Superior temporal gyrus (tissue), 1 donor: ENCODE results near the gene IGF2BP2.

Source experiments
- DNase-seq: peaks from one replicate; pipeline ENCODE4 v3.0.0-alpha.2; 2016; ENCODE audit errors: extremely low spot score

The IGF2BP2 gene

GRCh38 chr3:185837414-185837813 lies 12.6 kb upstream of the IGF2BP2 start:
- DNase-seq: no peak

DNA sequence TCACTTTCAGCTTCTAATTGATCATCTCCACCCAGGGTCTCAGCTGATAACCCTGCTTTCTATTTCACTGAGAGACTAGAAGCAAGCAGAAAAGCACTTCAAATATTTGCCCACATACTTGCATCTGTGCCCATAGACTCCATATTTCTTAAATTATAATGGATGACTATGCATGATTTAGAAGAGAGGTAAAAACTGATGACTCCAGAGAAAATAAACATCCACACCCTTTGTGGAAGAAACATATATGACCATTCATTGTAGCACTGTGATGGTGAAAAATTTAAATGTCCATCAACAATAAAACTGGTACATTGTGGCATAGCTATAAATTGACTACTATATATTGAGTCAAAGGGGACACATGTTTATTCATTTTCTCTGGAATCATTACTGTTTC lies 7.1 kb upstream of the IGF2BP2 start:
- no peak for DNase-seq

DNA sequence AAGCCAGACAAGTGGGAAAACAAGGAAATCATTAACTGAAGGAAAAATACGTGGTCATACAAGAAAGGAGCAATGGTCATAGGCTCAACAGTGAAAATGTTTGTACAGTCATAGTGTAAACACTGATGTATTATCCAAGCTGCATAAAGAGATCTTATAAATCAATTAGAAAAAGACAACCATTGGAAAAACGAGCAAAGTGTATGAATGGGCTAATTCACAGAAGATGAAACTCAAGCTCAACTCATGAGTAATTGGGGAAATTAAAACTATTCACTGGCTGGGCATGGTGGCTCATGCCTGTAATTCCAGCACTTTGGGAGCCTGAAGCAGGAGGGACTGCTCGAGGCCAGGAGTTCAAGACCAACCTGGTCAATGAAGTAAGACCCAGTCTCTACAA lies 6.4 kb upstream of the IGF2BP2 start:
- DNase-seq: no peak

DNA sequence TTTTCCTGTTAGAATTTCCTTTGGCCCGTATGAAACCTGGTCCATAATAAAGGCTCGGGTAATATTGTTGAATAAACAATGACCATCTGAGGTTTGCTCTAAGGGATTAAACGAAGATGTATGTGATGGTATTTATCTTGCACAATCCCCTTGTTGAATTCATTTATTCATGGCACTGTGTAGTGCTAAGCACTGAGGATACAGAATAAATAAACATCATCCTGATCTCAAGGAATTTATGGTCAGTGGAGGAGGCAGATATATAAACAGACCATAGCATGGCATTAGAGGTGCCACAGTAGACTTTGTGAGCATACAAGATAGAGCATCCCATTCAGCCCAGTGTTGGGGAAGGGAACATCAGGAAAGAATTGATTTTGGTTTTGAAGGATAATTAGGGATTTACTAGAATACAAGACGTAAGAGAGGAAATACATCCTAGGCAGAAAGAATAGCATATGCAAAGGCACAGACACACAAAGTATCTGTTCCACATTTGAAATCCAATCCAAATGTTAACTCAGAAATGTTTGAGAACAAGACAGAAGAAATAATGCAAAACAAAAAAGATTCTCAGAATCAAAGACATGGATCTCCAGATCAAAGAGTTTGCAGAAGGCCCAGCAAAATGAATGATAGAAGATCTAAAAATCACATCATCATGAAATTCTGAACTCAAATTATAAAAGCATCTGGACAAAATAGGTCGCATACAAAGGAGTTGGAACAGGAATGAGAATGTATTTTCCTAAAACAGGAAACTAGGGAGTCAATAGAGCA lies 5.4 kb upstream of the IGF2BP2 start:
- no peak for DNase-seq

GRCh38 chr3:185828755-185829154 lies 3.9 kb upstream of the IGF2BP2 start:
- DNase-seq: no peak

DNA sequence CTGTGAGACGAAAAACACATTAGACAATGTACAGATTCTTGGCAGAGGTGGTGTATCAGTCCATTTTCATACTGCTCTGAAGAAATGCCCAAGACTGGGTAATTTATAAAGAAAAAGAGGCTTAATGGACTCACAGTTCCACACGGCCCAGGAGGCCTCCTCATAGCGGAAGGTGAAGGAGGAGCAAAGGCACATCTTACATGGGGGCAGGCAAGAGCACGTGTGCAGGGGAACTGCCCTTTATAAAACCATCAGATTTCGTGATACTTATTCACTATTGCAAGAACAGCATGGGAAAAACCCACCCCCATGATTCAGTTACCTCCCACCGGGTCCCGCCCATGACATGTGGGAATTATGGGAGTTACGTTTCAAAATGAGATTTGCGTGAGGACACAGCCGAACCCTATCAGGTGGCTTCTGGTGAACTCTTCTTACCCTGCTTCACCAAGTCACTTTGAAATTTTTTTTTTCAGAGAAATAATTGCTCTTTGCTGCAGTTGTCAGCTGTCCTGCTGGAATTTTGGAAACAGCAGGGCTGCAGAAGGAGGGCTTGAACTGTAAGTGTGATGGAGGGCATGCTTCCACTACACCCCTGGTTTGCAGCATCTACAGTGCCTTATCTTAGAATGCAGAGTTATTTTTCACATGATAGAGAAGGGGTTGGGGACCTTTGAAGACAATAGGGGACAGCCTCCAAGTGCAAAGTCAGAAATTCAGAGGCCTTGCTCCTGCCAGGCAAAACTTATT lies 2.9 kb upstream of the IGF2BP2 start:
- DNase-seq: no peak

DNA sequence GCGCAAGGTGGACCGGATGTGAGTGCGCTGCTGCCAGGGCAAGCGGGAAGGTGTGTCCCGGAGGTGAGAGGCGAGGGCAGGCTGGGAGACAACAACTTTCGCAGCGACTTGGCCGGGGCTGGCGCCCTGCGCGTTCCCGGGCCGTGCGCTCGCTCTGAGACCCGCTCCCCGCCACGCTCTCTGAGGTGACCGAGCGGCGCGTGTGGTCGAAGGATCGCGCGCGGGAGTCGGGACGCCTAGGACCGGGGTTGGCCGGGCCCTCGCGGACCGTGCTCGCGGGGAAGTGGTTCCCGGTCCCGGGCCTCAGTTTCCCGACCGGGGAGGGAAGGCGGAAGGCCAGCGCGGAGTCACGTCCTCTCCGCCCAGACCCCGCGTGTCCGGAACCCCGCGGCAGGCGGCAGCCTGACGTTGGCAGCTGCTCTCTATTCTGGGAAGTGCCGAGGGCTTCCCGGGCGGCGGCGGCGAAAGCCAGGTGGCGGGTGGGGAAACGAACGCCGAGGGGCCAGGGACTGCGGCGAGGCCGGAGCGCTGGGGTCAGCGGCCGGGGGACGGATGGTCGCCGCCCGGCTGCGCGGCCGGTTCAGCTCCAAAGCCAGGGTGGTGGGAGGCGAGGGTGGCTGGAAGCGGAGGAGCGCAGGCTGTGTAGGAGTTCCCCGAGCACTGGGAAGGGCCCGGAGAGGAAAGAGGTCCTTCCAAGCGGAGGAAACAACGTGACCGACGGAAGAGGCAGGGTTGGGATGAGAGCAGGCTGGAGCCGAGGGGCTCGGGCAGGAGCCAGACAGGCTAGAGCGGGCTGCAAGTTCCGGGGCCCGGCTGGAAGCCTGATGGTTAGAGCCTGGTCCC lies 1.0 kb upstream of the IGF2BP2 start:
- no peak for DNase-seq

- DNase-seq: no peak
These were observed 514 bp downstream of the IGF2BP2 start for GRCh38 chr3:185824051-185825005.

DNA sequence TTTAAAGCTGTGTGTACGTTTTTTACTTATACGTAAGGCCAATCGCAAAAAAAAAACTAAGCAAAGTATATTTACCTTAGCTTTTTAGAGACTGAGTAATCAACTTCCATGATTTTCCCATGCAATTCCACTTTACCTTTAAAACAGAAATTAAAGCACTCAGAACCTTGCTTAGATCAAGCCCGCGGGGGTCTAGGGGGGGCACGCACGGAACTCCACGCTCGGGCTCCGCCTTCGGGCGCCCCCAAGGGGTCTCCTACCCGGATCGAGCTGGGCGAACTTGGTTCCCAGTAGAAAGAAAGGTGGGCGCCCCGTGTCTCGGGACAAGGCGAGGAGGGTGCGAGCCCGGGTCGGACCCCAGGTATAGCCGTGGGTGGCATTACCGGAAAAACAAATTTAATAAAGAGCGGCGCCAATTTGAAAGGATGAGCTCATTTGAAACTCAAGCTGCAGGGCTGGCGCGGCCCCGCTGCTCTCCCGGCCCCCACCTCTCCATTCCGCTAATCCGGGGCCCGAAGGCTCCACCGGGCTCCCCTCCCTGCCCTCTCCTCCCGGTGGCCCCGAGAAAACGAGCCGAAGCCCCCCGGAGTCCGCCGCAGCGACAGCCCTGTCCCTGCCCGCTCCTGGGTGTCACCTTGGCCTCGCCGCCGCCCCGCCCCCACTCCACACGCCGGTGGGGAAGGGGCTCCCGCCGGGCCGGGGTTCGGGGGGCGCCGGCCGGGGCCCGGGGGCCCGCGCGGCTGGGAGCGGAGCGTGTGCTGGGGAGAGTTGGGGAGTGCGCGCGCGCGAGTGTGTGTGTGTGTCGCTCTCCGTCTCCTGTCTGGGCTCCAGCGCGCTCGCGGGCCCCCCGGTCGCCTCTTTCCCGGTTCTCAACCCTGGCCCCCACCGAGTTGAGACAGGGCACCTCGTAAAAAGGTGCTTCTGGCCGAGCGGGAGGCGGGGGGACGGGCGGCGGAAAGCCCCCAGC lies 1.5 kb downstream of the IGF2BP2 start:
- no peak for DNase-seq

GRCh38 chr3:185822221-185823000 lies 2.4 kb downstream of the IGF2BP2 start:
- no peak for DNase-seq

DNA sequence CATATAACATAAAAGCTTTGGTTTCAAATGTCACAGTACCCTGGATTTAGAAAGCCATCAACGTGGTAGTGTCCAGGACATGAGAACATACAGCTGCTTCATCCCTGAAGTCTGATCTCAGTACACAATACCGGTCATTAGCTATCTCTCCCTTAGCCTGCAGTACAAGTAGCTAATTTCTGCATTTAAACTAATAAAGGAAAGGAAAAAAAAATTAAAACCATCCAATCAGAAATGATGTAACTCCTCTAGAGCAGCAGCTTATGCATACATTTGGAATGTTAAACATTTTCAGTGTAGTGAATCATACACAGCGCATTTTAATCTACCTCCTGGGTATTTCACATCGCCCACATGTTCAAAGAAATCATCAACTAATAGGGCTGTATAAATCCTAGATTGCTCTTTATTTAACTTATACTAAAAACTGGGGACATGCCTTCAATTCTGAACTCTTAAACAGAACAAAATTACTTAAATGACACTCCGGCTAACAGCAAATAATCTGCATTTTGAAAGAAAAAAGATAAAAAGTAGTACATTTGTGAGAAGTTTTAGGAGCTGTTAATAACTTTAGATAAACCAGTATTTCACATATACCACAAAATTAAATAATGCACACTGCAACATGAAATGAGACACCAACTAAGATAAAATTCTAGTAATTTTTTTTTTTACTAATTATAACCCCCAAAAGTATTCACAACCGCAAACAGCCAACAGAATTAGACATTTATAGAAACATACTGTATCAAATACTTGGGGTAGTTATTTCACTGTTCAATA lies 3.7 kb downstream of the IGF2BP2 start:
- no peak for DNase-seq

DNA sequence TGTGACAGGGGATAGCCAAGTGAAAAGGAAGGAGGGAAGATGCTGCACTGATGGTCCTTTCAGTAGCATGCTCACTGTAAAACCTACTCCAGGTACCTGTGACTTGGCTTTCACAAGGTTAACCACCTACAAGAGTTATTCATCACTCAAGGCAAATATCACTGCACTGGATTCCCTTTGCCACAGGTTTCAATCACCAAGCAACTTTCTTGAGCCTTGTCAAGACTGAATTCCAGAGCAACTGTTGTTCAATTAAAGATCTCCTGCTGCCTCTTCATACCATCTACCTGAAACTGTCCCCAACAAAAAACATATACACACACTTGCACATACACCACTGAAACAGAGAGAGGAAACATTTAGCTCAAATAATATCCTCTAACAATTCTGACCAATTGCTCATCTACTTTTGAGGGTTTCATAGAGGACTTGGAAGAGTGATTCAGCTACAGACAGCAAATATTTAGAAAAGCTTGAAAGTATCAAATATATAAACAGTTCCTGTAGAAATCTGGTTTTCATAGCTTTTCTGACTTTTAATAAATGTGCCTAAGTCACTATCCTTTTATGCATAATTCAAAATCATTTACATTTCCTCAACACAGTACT lies 6.5 kb downstream of the IGF2BP2 start:
- no peak for DNase-seq

- DNase-seq: no peak
These were observed 9.2 kb downstream of the IGF2BP2 start for GRCh38 chr3:185815391-185816282.

DNA sequence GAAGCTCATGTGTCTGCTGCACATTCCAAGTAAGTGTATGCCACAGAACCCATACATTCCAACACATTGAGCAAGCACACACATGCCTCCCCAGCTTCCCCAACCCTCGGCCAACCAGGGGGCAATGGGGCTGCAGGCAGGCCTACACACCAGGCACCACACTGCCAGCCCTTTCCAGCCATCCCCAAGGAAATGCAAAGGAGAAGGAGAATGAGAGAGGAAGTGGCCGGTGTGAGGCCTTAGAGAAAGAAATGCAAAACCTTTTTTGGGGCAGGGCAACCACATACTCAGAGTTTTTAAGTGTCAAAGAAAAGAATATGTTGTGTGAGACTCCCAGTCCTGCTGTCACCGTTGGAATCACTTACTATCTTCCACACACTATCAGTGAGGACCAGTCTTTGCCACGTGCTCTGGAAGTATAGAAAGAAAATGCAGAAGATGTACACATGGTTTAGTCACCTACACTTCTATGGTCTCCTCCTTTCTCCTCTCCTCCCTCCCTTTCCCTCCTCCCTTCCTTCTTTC lies 11.1 kb downstream of the IGF2BP2 start:
- no peak for DNase-seq

GRCh38 chr3:185813205-185813604 lies 11.6 kb downstream of the IGF2BP2 start:
- no peak for DNase-seq

GRCh38 chr3:185807445-185808068 lies 17.3 kb downstream of the IGF2BP2 start:
- DNase-seq: no peak
